Measurements from ENCODE around the gene TMEM238L. TPM values are rescaled to one million over a fixed set of nuclear protein-coding genes. Genes with fewer than 3 reads are reported as not detected.

The TMEM238L gene
- total RNA-seq, 1 experiment from 2014 or later: not detected

- Histone ChIP-seq H3K56ac (ENCODE audit: insufficient read length, low read depth, low read length) (no peak overlapping the region), H4K91ac (ENCODE audit: insufficient read length, low read depth, low read length) (no peak overlapping the region), H3K18ac (ENCODE audit: insufficient read length, low read depth, low read length) (peak overlapping the region; percentile 38), H2BK15ac (ENCODE audit: low read depth, low read length) (no peak overlapping the region), H3K79me1 (ENCODE audit: insufficient read depth, low read depth, low read length, poor library complexity, severe bottlenecking) (no peaks in the 10 kb centered on the region), H3K9me3 (ENCODE audit: control insufficient read depth, low read depth, low read length) (no peaks in the 10 kb centered on the region), H3K9ac (ENCODE audit: extremely low read depth, insufficient read length, low read length) (no peak overlapping the region), H4K8ac (replicated peaks; ENCODE audit: insufficient read length, low read depth, low read length) (no peak overlapping the region), H4K5ac (ENCODE audit: insufficient read length, low read depth, low read length) (no peak overlapping the region), H2BK12ac (ENCODE audit: insufficient read length, low read depth, low read length) (no peak overlapping the region), H3K79me2 (ENCODE audit: insufficient read depth, low read length) (no peaks in the 10 kb centered on the region), H3T11ph (ENCODE audit: low read length) (no peak overlapping the region), H2AFZ (ENCODE audit: low read length) (no peak overlapping the region), H3K23me2 (ENCODE audit: insufficient read length, low read depth, low read length, poor library complexity, severe bottlenecking) (no peaks in the 10 kb centered on the region), H3K14ac (ENCODE audit: insufficient read depth, low read length) (no peak overlapping the region), H3K27me3 (ENCODE audit: insufficient read depth, low read length) (no peaks in the 10 kb centered on the region), H3K4me2 (ENCODE audit: insufficient read depth, insufficient read length, low read length) (no peak overlapping the region), H4K20me1 (ENCODE audit: control insufficient read depth, insufficient read depth, insufficient read length) (no peaks in the 10 kb centered on the region), H2BK120ac (ENCODE audit: low read depth, low read length, poor library complexity, severe bottlenecking) (no peak overlapping the region), H2BK5ac (ENCODE audit: insufficient read length, low read length) (no peak overlapping the region), H2AK5ac (ENCODE audit: insufficient read length, low read length) (no peak overlapping the region), H3K4me1 (ENCODE audit: insufficient read depth, low read length) (no peaks in the 10 kb centered on the region), H2BK20ac (ENCODE audit: low read depth, low read length, poor library complexity, severe bottlenecking) (no peak overlapping the region), H3K4ac (ENCODE audit: low read depth, low read length) (no peak overlapping the region), H3K27ac (ENCODE audit: insufficient read length, low read depth, low read length) (no peak overlapping the region), H3K23ac (ENCODE audit: insufficient read length, low read depth, low read length) (no peak overlapping the region)
- peaks cover 4 to 17% (median 11%) of the 10 kb centered on the region in 3 experiments for H3K36me3 Mint-ChIP-seq (ENCODE audit: insufficient read depth in 1 of 3, low read depth in 3 of 3)
- no peak overlapping the region; a peak in 1 of 5 replicates for H3K4me3 Mint-ChIP-seq
- peaks cover 8 to 12% of the 10 kb centered on the region in 2 experiments for H3K9me3 Mint-ChIP-seq
- no peak for TF ChIP-seq CTCF (conservative IDR thresholded peaks at IDR 0.05)
- WGBS (ENCODE audit: extremely low coverage, insufficient read length, low lambda C conversion rate): no CpG with 5 or more reads among the region's 11 CpGs
- no peak for DNase-seq
- H3K27ac Mint-ChIP-seq: peak overlapping the region in 1 of 3 experiments; percentile 73; a peak in 2 of 7 replicates
- peaks cover 4 to 10% of the 10 kb centered on the region in 2 experiments; a peak in 3 of 4 replicates for H3K4me1 Mint-ChIP-seq
- H3K27me3 Mint-ChIP-seq (ENCODE audit: low read depth): no peaks in the 10 kb centered on the region
Observed at GRCh38 chr17:10777131-10777807, 26.6 kb downstream of the TMEM238L start.

Data from H9 (cell line).